ENCODE measurements around the gene ABCA7.

GRCh38 chr19:1113986-1114483, 74.1 kb downstream of the ABCA7 start:
- no peak for TF ChIP-seq CTCF (IDR thresholded peaks at IDR 0.05)
- TF ChIP-seq POLR2A (IDR thresholded peaks at IDR 0.05), result no peak

Data from sigmoid colon (tissue), 3 donors.